Measurements from ENCODE around the gene SLC6A19. TPM values are rescaled to one million over a fixed set of nuclear protein-coding genes. Genes with fewer than 3 reads are reported as not detected.

SLC6A19 gene
- total and polyA plus RNA-seq, 2 of the 13 experiments (the other 11 are each of a cell fraction or from before 2014, with no cell fraction given): 0.02 TPM; not detected in 1

DNA sequence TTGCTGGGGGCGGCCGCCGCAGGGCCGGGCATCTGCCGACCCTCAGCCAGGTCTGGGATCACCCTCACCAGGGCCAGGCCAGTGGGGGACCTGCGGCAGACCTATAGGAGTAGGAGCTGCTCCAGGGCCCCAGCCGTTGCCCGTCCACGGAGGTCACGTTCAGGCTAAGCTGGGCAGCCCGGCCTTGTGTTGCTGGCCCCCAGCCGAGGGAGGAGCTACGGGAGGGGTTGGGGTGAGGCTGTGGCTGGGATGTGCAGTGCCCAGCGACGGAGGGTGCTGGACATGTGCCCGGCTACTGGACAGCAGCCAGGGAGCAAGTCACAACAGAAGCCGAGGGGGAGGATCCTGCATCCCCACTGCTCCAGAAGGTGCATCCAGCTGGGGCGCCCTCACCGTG is 39.6 kb upstream of the SLC6A19 start (continued):
- TF ChIP-seq AGO2 (optimal IDR thresholded peaks at IDR 0.05; ENCODE audit: low read depth, low read length) (peak; percentile 53), PATZ1 (CRISPR knock-in tag; IDR thresholded peaks at IDR 0.05) (peak; percentile 68; the same call in 1 of the 2 replicates), SRY (CRISPR knock-in tag; IDR thresholded peaks at IDR 0.05) (0 out of 2 replicates have a peak, but pooled peaks have one; percentile 38), HNRNPLL (IDR thresholded peaks at IDR 0.05; ENCODE audit: low read depth, low read length, poor library complexity, severe bottlenecking) (peak; percentile 6), RBFOX2 (IDR thresholded peaks at IDR 0.05; ENCODE audit: low read depth, low read length) (peak; percentile 72), PHF8 (CRISPR knock-in tag; IDR thresholded peaks at IDR 0.05) (peak; percentile 4; the same call in 1 of the 2 replicates), DR1 (CRISPR knock-in tag; IDR thresholded peaks at IDR 0.05) (0 out of 2 replicates have a peak, but pooled peaks have one; percentile 6), ZBTB40 (IDR thresholded peaks at IDR 0.05) (no peak), ZBTB40 (CRISPR knock-in tag; IDR thresholded peaks at IDR 0.05) (0 out of 2 replicates have a peak, but pooled peaks have one; percentile 33), ZNF280B (CRISPR knock-in tag; IDR thresholded peaks at IDR 0.05; ENCODE audit: borderline replicate concordance) (peak; percentile 39; the same call in 1 of the 2 replicates), TCF7L2 (IDR thresholded peaks at IDR 0.05; ENCODE audit: low read depth, low read length) (no peak), ZNF672 (CRISPR knock-in tag; IDR thresholded peaks at IDR 0.05) (0 out of 2 replicates have a peak, but pooled peaks have one; percentile 3)
- TF ChIP-seq, protein P1, sequence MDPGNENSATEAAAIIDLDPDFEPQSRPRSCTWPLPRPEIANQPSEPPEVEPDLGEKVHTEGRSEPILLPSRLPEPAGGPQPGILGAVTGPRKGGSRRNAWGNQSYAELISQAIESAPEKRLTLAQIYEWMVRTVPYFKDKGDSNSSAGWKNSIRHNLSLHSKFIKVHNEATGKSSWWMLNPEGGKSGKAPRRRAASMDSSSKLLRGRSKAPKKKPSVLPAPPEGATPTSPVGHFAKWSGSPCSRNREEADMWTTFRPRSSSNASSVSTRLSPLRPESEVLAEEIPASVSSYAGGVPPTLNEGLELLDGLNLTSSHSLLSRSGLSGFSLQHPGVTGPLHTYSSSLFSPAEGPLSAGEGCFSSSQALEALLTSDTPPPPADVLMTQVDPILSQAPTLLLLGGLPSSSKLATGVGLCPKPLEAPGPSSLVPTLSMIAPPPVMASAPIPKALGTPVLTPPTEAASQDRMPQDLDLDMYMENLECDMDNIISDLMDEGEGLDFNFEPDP (CRISPR knock-in tag; conservative IDR thresholded peaks at IDR 0.05): no peak

Data from HepG2 (cell line).